Kidney (tissue), 14 donors: Measurements from ENCODE around the gene PARVG. TPM values are rescaled to one million over a fixed set of nuclear protein-coding genes. Genes with fewer than 3 reads are reported as not detected.

Experiments used
- DNase-seq, 5 donors: peaks; one replicate each; pipeline ENCODE4 v3.0.0-alpha.2; 2013 to 2020
- FAIRE-seq: peaks from 2 replicates; lab custom pipeline; 2012; peaks lifted over from hg19 to GRCh38; lab: Jason Lieb, UNC
- H3K27ac ChIP-seq, 2 donors: one replicate each; pipeline ENCODE4 v1.7.0; 2013; ENCODE audit warnings: low read depth in 2 of 2, low read length in 2 of 2, inconsistent platforms in 1 of 2
- H3K27me3 ChIP-seq: one replicate; pipeline ENCODE4 v1.7.1; 2013; ENCODE audit warnings: low read length, inconsistent platforms; ENCODE audit not compliant: control insufficient read depth, insufficient read depth
- H3K36me3 ChIP-seq, 3 donors: one replicate each; pipeline versions ENCODE4 v1.7.0 to v1.7.1; 2013; ENCODE audit warnings: low read length in 3 of 3, control low read depth in 1 of 3, inconsistent platforms in 1 of 3; ENCODE audit not compliant: insufficient read depth in 3 of 3, control insufficient read depth in 2 of 3
- H3K4me1 ChIP-seq, 3 donors: one replicate each; pipeline versions ENCODE4 v1.7.0 to v1.7.1; 2013; ENCODE audit warnings: low read length in 3 of 3, inconsistent platforms in 1 of 3, low read depth in 1 of 3; ENCODE audit not compliant: control insufficient read depth in 2 of 3, insufficient read depth in 2 of 3
- H3K4me3 ChIP-seq, 3 donors: one replicate each; pipeline versions ENCODE4 v1.7.0 to v1.8.1; 2013; ENCODE audit warnings: low read length in 3 of 3, control low read depth in 1 of 3, inconsistent platforms in 1 of 3
- H3K9ac ChIP-seq, 3 donors: one replicate each; pipeline versions ENCODE4 v1.7.0 to v1.7.1; 2013; ENCODE audit warnings: low read length in 3 of 3, control low read depth in 1 of 3, inconsistent platforms in 1 of 3
- H3K9me3 ChIP-seq, 3 donors: one replicate each; pipeline versions ENCODE4 v1.7.0 to v1.7.1; 2013; ENCODE audit warnings: low read length in 3 of 3, control low read depth in 1 of 3, inconsistent platforms in 1 of 3; ENCODE audit not compliant: control insufficient read depth in 2 of 3, insufficient read depth in 1 of 3
- intact Hi-C: fragments of 100-400 bp; cut with DNase I; formaldehyde crosslinking; loops from one replicate; pipeline ENCODE4 v1.11.1; 2022
- polyA plus RNA-seq: library from polyadenylated mRNA; stranded (reverse); fragments of 350-450 nt; fragmentation: Illumina TruSeq; extraction: RNeasy Lipid Tissue Mini Kit (QIAGEN cat#74804); gene quantifications from one replicate; pipeline ENCODE4 v1.2.3, GENCODE V29; 2014; ENCODE audit warnings: low read depth, low replicate concordance; ENCODE audit not compliant: insufficient read depth
- total RNA-seq: library from RNA; stranded (reverse); fragmentation: NEBNext Ultra II Directional; extraction: Animal tissue kit (Norgen Biotek cat#: 25700); gene quantifications from one replicate; pipeline ENCODE4 v1.2.1, GENCODE V29; 2021
- TF ChIP-seq, protein P1 (sequence below): IDR thresholded peaks from 3 replicates; pipeline ENCODE4 v1.5.1; 2012; ENCODE audit warnings: mild to moderate bottlenecking, moderate library complexity, borderline replicate concordance; ENCODE audit not compliant: insufficient read depth; ENCODE audit errors: extremely low read depth
- donor health status: control.
- donor health status: control.
- donor health status: control.
- donor health status: control.
- donor health status: control.
- donor health status: DM: yes; HTN: yes; CAD: no.
- donor health status: Normal renal cell carcinoma (clear cell type).

PARVG gene
- total and polyA plus RNA-seq, 2 donors from 2014 or later = 2.5 to 20.9 TPM

DNA sequence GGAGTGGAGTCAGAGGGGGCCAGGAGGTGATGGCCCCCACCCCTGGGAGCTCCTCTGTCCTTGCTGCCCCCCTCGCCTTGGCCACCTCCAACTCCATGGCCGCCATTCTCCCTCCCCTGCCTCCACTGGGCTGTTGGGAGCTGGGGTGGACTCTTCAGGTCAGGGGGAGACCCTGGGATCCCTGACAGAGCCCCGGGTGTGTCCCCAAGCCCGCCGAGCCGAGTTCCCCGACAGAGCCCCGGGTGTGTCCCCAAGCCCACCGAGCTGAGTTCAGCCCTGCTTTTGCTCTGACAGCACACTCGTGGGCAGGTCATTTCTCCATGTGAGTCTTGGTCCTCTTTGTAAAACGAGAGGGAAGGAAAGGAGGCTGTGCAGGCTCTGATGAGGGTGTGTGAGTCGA, 13.2 kb upstream of the PARVG start:
- TF ChIP-seq, protein P1, sequence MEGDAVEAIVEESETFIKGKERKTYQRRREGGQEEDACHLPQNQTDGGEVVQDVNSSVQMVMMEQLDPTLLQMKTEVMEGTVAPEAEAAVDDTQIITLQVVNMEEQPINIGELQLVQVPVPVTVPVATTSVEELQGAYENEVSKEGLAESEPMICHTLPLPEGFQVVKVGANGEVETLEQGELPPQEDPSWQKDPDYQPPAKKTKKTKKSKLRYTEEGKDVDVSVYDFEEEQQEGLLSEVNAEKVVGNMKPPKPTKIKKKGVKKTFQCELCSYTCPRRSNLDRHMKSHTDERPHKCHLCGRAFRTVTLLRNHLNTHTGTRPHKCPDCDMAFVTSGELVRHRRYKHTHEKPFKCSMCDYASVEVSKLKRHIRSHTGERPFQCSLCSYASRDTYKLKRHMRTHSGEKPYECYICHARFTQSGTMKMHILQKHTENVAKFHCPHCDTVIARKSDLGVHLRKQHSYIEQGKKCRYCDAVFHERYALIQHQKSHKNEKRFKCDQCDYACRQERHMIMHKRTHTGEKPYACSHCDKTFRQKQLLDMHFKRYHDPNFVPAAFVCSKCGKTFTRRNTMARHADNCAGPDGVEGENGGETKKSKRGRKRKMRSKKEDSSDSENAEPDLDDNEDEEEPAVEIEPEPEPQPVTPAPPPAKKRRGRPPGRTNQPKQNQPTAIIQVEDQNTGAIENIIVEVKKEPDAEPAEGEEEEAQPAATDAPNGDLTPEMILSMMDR = no peak
- Histone ChIP-seq H3K27me3 (no peaks in the 10 kb centered on the region), H3K27ac (no peak overlapping the region), H3K4me3 (no peak overlapping the region), H3K9ac (no peak overlapping the region), H3K9me3 (no peaks in the 10 kb centered on the region), H3K36me3 (no peaks in the 10 kb centered on the region), H3K4me1 (no peaks in the 10 kb centered on the region)
- peak in 1 of 5 donors; percentile 52 for DNase-seq
- no peak for FAIRE-seq
- intact Hi-C loops = no loop called here

DNA sequence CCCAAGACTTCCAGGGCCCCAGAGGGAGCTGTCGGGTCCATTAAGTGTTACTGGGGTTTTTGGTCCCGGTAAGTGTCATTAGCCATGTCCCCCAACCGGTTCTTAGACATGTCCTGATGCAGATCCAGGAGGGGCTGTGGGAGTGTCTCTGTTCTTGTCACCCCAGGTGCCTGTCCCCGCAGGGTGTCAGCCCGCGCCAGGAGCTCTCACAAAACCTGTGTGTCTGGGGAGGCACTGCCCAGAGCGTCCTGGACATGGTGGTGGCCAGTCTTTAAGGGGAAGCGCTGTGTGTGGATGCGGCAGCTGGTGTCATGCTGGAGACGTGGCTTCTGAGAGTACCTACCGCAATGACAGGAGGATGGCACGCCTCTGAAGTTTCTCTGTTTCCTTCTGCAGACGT, 12.5 kb upstream of the PARVG start:
- Histone ChIP-seq H3K9me3 (no peaks in the 10 kb centered on the region), H3K9ac (no peak overlapping the region), H3K4me1 (no peaks in the 10 kb centered on the region), H3K27me3 (no peaks in the 10 kb centered on the region), H3K27ac (no peak overlapping the region), H3K36me3 (no peaks in the 10 kb centered on the region), H3K4me3 (no peak overlapping the region)
- TF ChIP-seq, protein P1 = no peak
- intact Hi-C loops = no loop called here
- DNase-seq (peak in 1 of 5 donors; percentile 65), FAIRE-seq (no peak)

- H3K9me3 ChIP-seq = no peaks in the 10 kb centered on the region
- H3K27me3 ChIP-seq = no peaks in the 10 kb centered on the region
- FAIRE-seq = no peak
- DNase-seq = peak in 1 of 5 donors; percentile 63
- H3K4me1 ChIP-seq = no peaks in the 10 kb centered on the region
- no peaks in the 10 kb centered on the region for H3K36me3 ChIP-seq
- no peak overlapping the region for H3K27ac ChIP-seq
- H3K9ac ChIP-seq = no peak overlapping the region
- intact Hi-C loops = no loop called here
- H3K4me3 ChIP-seq = no peak overlapping the region
- TF ChIP-seq, protein P1 = no peak
These were observed 10.3 kb upstream of the PARVG start for GRCh38 chr22:44170470-44170869.

DNA sequence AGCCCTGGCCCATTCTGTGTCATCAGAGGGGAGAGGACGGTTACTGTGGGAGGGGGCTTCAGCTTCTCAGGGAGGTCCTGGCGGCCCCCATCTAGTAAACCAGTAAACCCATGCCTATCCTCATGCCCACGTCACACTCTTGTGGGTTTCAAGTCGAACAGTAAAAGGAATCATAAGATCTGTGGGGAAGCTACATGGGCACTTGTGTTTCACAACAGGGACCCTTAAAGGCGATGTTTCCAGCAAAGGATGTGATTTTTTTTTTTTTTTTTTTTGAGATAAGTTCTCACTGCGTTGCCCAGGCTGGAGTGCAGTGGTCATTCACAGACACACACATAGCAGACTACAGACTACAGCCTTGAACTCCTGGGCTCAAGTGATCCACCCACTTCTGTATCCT, 9.2 kb upstream of the PARVG start:
- Histone ChIP-seq H3K27me3 (no peaks in the 10 kb centered on the region), H3K9me3 (no peaks in the 10 kb centered on the region), H3K36me3 (no peaks in the 10 kb centered on the region), H3K27ac (no peak overlapping the region), H3K9ac (no peak overlapping the region), H3K4me3 (no peak overlapping the region), H3K4me1 (no peaks in the 10 kb centered on the region)
- FAIRE-seq = no peak
- TF ChIP-seq, protein P1 = no peak
- no peak for DNase-seq
- intact Hi-C loops = no loop called here
